ENCODE measurements around the gene MAP3K2.
A peak's percentile ranks its signal among the peaks of the same experiment; 100 is the strongest.

Gene MAP3K2

DNA sequence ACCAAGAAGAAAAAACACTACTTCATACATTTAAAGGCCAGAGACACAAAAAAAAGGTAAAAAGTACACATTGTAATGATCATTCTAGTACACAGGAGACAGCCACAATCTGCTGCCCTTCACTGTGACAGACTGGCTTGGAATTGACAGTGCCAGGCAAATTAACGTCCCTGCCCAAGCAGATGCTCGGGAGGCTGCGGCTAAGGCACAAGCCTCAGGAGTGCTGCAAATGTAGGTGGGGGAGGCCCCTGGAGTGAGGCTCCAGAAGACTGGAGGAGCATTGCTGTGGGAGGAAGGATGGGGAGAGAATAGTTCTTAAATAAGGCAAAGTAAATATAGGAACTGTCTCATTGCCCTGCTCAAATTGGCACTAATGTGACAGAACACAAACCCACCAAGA, 112.4 kb downstream of the MAP3K2 start:
- Histone ChIP-seq H3K4me2 (ENCODE audit: low read length) (no peak overlapping the region), H4K5ac (ENCODE audit: low read length) (no peak overlapping the region), H3K79me1 (ENCODE audit: low read length) (peaks cover 6% of the 10 kb centered on the region), H4K8ac (ENCODE audit: low read depth, low read length) (no peak overlapping the region), H3K23ac (ENCODE audit: low read length) (no peak overlapping the region), H3K18ac (ENCODE audit: low read length) (no peak overlapping the region), H3K9ac (ENCODE audit: low read length) (no peak overlapping the region), H3K4me1 (ENCODE audit: control insufficient read depth, low read depth, low read length) (no peaks in the 10 kb centered on the region), H3K36me3 (ENCODE audit: control insufficient read depth, insufficient read depth, low read length) (peaks cover 29% of the 10 kb centered on the region), H2BK15ac (replicated peaks; ENCODE audit: low read depth) (no peak overlapping the region), H3K79me2 (ENCODE audit: control insufficient read depth, insufficient read depth, low read length) (no peaks in the 10 kb centered on the region), H2AK5ac (ENCODE audit: low read length) (no peak overlapping the region), H3K4ac (ENCODE audit: low read depth, low read length) (no peak overlapping the region), H2BK5ac (ENCODE audit: low read length) (no peak overlapping the region), H3K27ac (ENCODE audit: low read depth, low read length) (no peak overlapping the region), H3K4me3 (ENCODE audit: low read length) (no peak overlapping the region), H3K27me3 (ENCODE audit: insufficient read depth, low read length, poor library complexity) (no peaks in the 10 kb centered on the region), H2BK120ac (ENCODE audit: low read depth, low read length) (no peak overlapping the region), H3K56ac (ENCODE audit: low read length) (no peak overlapping the region)
- no peak for DNase-seq
- WGBS (ENCODE audit: extremely low coverage, insufficient coverage, low lambda C conversion rate), result no CpG with 5 or more reads among the region's 3 CpGs

DNA sequence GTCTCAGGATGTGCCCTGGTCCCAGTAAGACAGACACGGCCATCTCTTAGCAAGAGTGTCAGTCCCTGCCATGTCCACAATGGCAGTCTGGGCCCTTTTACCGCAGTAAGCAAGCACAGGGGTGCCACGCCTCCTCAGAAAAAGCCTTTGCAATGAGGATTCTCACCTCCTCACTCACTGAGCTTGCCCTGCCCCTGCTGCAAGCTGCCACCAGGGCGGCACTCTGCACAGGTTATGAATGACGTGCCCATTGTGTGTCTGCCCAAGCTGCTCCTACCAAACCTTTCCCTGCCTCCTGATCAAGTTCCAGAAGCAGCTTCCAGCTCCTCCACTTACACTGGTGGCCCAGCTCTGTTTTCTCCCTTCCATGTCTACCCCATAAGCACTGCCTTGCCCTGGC, 117.1 kb downstream of the MAP3K2 start:
- H3K4ac ChIP-seq (ENCODE audit: low read depth, low read length), result no peak overlapping the region
- H3K4me3 ChIP-seq (ENCODE audit: low read length), result no peak overlapping the region
- H3K79me1 ChIP-seq (ENCODE audit: low read length), result peaks cover 2% of the 10 kb centered on the region
- H4K8ac ChIP-seq (ENCODE audit: low read depth, low read length), result no peak overlapping the region
- H2BK120ac ChIP-seq (ENCODE audit: low read depth, low read length), result no peak overlapping the region
- H3K4me1 ChIP-seq (ENCODE audit: control insufficient read depth, low read depth, low read length), result no peaks in the 10 kb centered on the region
- WGBS (ENCODE audit: extremely low coverage, insufficient coverage, low lambda C conversion rate), result no CpG with 5 or more reads among the region's 5 CpGs
- H2AK5ac ChIP-seq (ENCODE audit: low read length), result no peak overlapping the region
- H3K27me3 ChIP-seq (ENCODE audit: insufficient read depth, low read length, poor library complexity), result no peaks in the 10 kb centered on the region
- no peak overlapping the region for H2BK15ac ChIP-seq (replicated peaks; ENCODE audit: low read depth)
- no peak overlapping the region for H3K56ac ChIP-seq (ENCODE audit: low read length)
- H3K36me3 ChIP-seq (ENCODE audit: control insufficient read depth, insufficient read depth, low read length), result peaks cover 18% of the 10 kb centered on the region
- no peak for DNase-seq
- H3K9ac ChIP-seq (ENCODE audit: low read length), result no peak overlapping the region
- no peak overlapping the region for H3K4me2 ChIP-seq (ENCODE audit: low read length)
- no peak overlapping the region for H4K5ac ChIP-seq (ENCODE audit: low read length)
- H3K18ac ChIP-seq (ENCODE audit: low read length), result no peak overlapping the region
- no peak overlapping the region for H3K27ac ChIP-seq (ENCODE audit: low read depth, low read length)
- no peak overlapping the region for H3K23ac ChIP-seq (ENCODE audit: low read length)
- H3K79me2 ChIP-seq (ENCODE audit: control insufficient read depth, insufficient read depth, low read length), result no peaks in the 10 kb centered on the region
- H2BK5ac ChIP-seq (ENCODE audit: low read length), result no peak overlapping the region

DNA sequence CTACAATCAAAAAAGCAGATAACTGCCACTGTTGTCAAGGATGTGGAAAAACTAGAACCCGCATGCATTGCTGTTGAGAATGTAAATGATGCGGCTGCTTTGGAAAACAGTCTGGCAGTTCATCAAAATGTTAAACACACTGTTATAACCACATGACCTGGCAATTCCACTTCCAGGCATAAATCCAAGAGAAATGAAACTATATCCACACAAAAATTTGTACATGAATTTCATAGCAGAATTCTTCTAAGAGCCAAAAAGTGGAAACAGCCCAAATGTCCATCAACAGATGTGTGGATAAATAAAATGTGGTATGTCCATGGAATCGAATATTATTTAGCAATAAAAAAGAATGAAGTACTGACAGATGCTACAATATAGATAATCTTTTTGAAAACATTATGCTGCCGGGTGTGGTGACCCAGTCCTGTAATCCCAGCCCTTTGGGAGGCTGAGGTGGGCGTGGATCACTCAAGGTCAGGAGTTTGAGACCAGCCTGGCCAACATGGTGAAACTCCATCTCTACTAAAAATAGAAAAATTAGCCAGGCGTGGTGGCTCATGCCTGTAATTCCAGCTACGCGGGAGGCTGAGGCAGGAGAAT, 125.9 kb downstream of the MAP3K2 start:
- H3K4me1 ChIP-seq (ENCODE audit: control insufficient read depth, low read depth, low read length), result no peaks in the 10 kb centered on the region
- no peak overlapping the region for H4K5ac ChIP-seq (ENCODE audit: low read length)
- no peak overlapping the region for H3K9ac ChIP-seq (ENCODE audit: low read length)
- H2BK5ac ChIP-seq (ENCODE audit: low read length), result no peak overlapping the region
- no peak overlapping the region for H3K4me2 ChIP-seq (ENCODE audit: low read length)
- H3K23ac ChIP-seq (ENCODE audit: low read length), result no peak overlapping the region
- H3K18ac ChIP-seq (ENCODE audit: low read length), result no peak overlapping the region
- H4K8ac ChIP-seq (ENCODE audit: low read depth, low read length), result no peak overlapping the region
- H2BK120ac ChIP-seq (ENCODE audit: low read depth, low read length), result no peak overlapping the region
- H3K27me3 ChIP-seq (ENCODE audit: insufficient read depth, low read length, poor library complexity), result no peaks in the 10 kb centered on the region
- H3K4me3 ChIP-seq (ENCODE audit: low read length), result no peak overlapping the region
- no CpG with 5 or more reads among the region's 8 CpGs for WGBS (ENCODE audit: extremely low coverage, insufficient coverage, low lambda C conversion rate)
- H3K79me2 ChIP-seq (ENCODE audit: control insufficient read depth, insufficient read depth, low read length), result no peaks in the 10 kb centered on the region
- H3K27ac ChIP-seq (ENCODE audit: low read depth, low read length), result no peak overlapping the region
- H2AK5ac ChIP-seq (ENCODE audit: low read length), result no peak overlapping the region
- no peak overlapping the region for H2BK15ac ChIP-seq (replicated peaks; ENCODE audit: low read depth)
- H3K4ac ChIP-seq (ENCODE audit: low read depth, low read length), result no peak overlapping the region
- no peaks in the 10 kb centered on the region for H3K79me1 ChIP-seq (ENCODE audit: low read length)
- peaks cover 11% of the 10 kb centered on the region for H3K36me3 ChIP-seq (ENCODE audit: control insufficient read depth, insufficient read depth, low read length)
- DNase-seq, result no peak
- no peak overlapping the region for H3K56ac ChIP-seq (ENCODE audit: low read length)

DNA sequence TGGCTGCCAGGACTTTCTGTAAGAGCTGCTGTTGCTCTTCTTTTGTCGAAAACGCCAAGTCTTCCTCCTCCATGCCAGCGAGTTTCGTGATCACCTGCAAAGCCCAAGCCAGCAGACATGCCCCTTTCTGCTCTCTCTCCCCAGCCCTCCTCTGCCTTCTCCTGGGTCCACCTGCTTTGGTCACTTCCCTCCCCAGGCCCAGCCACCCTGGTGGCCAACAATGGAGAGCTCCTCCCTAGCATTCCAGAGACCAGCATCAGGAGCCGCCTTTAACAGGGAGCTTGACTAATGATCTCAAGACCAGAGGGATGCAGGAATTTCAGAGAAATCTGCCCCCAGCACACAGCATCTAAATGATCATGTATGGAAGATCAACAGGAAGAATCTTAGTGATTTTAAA, 128.4 kb downstream of the MAP3K2 start:
- no peaks in the 10 kb centered on the region for H3K27me3 ChIP-seq (ENCODE audit: insufficient read depth, low read length, poor library complexity)
- H2AK5ac ChIP-seq (ENCODE audit: low read length), result no peak overlapping the region
- H3K27ac ChIP-seq (ENCODE audit: low read depth, low read length), result no peak overlapping the region
- no peak overlapping the region for H3K56ac ChIP-seq (ENCODE audit: low read length)
- H3K4me2 ChIP-seq (ENCODE audit: low read length), result no peak overlapping the region
- DNase-seq, result peak; percentile 9
- no peak overlapping the region for H4K8ac ChIP-seq (ENCODE audit: low read depth, low read length)
- no peaks in the 10 kb centered on the region for H3K79me1 ChIP-seq (ENCODE audit: low read length)
- no peak overlapping the region for H3K4ac ChIP-seq (ENCODE audit: low read depth, low read length)
- H2BK120ac ChIP-seq (ENCODE audit: low read depth, low read length), result no peak overlapping the region
- H3K18ac ChIP-seq (ENCODE audit: low read length), result no peak overlapping the region
- no peak overlapping the region for H3K23ac ChIP-seq (ENCODE audit: low read length)
- no peak overlapping the region for H3K4me3 ChIP-seq (ENCODE audit: low read length)
- peaks cover 13% of the 10 kb centered on the region for H3K36me3 ChIP-seq (ENCODE audit: control insufficient read depth, insufficient read depth, low read length)
- WGBS (ENCODE audit: extremely low coverage, insufficient coverage, low lambda C conversion rate), result no CpG with 5 or more reads among the region's 5 CpGs
- no peaks in the 10 kb centered on the region for H3K79me2 ChIP-seq (ENCODE audit: control insufficient read depth, insufficient read depth, low read length)
- H3K4me1 ChIP-seq (ENCODE audit: control insufficient read depth, low read depth, low read length), result no peaks in the 10 kb centered on the region
- H4K5ac ChIP-seq (ENCODE audit: low read length), result no peak overlapping the region
- H2BK5ac ChIP-seq (ENCODE audit: low read length), result no peak overlapping the region
- no peak overlapping the region for H3K9ac ChIP-seq (ENCODE audit: low read length)
- no peak overlapping the region for H2BK15ac ChIP-seq (replicated peaks; ENCODE audit: low read depth)

DNA sequence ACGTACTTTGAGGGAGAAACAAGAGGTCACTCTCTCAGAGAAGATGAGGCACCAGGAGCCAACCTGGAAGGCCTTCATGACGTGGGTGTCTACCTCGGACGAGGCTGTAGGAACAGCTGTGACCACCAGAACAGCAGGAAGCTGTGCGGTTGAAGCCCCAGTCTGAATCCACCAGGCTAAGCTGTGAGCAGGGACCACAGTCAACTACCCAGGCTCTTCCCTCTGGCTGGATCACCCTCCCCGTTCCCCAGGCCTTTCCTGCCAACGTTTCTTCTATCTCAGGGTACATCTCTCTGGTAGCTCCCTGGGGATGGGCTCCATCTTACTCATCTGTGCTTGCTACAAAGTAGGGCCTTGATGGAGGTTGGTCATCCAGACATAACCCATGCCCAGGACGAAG, 130.9 kb downstream of the MAP3K2 start:
- Histone ChIP-seq H3K4me2 (ENCODE audit: low read length) (no peak overlapping the region), H4K5ac (ENCODE audit: low read length) (no peak overlapping the region), H2AK5ac (ENCODE audit: low read length) (no peak overlapping the region), H3K79me2 (ENCODE audit: control insufficient read depth, insufficient read depth, low read length) (no peaks in the 10 kb centered on the region), H2BK5ac (ENCODE audit: low read length) (no peak overlapping the region), H2BK15ac (replicated peaks; ENCODE audit: low read depth) (no peak overlapping the region), H4K8ac (ENCODE audit: low read depth, low read length) (no peak overlapping the region), H2BK120ac (ENCODE audit: low read depth, low read length) (no peak overlapping the region), H3K18ac (ENCODE audit: low read length) (no peak overlapping the region), H3K79me1 (ENCODE audit: low read length) (no peaks in the 10 kb centered on the region), H3K27ac (ENCODE audit: low read depth, low read length) (no peak overlapping the region), H3K36me3 (ENCODE audit: control insufficient read depth, insufficient read depth, low read length) (peaks cover 11% of the 10 kb centered on the region), H3K9ac (ENCODE audit: low read length) (no peak overlapping the region), H3K56ac (ENCODE audit: low read length) (no peak overlapping the region), H3K27me3 (ENCODE audit: insufficient read depth, low read length, poor library complexity) (no peaks in the 10 kb centered on the region), H3K4me3 (ENCODE audit: low read length) (no peak overlapping the region), H3K4ac (ENCODE audit: low read depth, low read length) (no peak overlapping the region), H3K4me1 (ENCODE audit: control insufficient read depth, low read depth, low read length) (no peaks in the 10 kb centered on the region), H3K23ac (ENCODE audit: low read length) (no peak overlapping the region)
- DNase-seq, result no peak
- no CpG with 5 or more reads among the region's 8 CpGs for WGBS (ENCODE audit: extremely low coverage, insufficient coverage, low lambda C conversion rate)

DNA sequence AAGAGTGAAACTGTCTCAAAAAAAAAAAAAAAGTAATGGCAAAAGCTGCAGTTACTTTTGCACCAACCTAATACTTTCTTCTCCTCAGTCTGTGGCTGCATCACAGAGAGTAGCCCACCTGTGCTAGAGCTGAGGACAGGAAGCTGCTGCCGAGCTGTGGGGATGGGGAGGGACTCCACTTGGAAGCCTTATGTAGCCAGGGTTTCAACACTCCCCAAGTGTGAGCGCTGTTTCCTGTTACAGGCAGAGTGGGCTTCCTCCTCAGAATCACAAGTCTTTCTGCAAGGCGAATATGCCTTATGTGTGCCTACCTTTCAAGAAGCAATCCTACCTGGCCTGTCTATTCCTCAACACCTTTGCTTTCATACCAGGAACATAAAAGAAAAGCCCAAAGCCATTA, 131.4 kb downstream of the MAP3K2 start:
- no peak overlapping the region for H3K18ac ChIP-seq (ENCODE audit: low read length)
- no CpG with 5 or more reads among the region's 3 CpGs for WGBS (ENCODE audit: extremely low coverage, insufficient coverage, low lambda C conversion rate)

More for the DNA sequence above, 131.4 kb downstream of the MAP3K2 start:
- no peak overlapping the region for H4K8ac ChIP-seq (ENCODE audit: low read depth, low read length)
- H2BK120ac ChIP-seq (ENCODE audit: low read depth, low read length), result no peak overlapping the region
- H3K36me3 ChIP-seq (ENCODE audit: control insufficient read depth, insufficient read depth, low read length), result peaks cover 11% of the 10 kb centered on the region
- H3K4ac ChIP-seq (ENCODE audit: low read depth, low read length), result no peak overlapping the region
- no peak overlapping the region for H3K4me2 ChIP-seq (ENCODE audit: low read length)
- no peak overlapping the region for H3K27ac ChIP-seq (ENCODE audit: low read depth, low read length)
- no peak overlapping the region for H2AK5ac ChIP-seq (ENCODE audit: low read length)
- H2BK15ac ChIP-seq (replicated peaks; ENCODE audit: low read depth), result no peak overlapping the region
- no peak for DNase-seq
- no peak overlapping the region for H4K5ac ChIP-seq (ENCODE audit: low read length)
- H3K23ac ChIP-seq (ENCODE audit: low read length), result no peak overlapping the region
- H3K4me3 ChIP-seq (ENCODE audit: low read length), result no peak overlapping the region
- H3K27me3 ChIP-seq (ENCODE audit: insufficient read depth, low read length, poor library complexity), result no peaks in the 10 kb centered on the region
- H3K56ac ChIP-seq (ENCODE audit: low read length), result no peak overlapping the region
- H3K9ac ChIP-seq (ENCODE audit: low read length), result no peak overlapping the region
- H3K79me2 ChIP-seq (ENCODE audit: control insufficient read depth, insufficient read depth, low read length), result no peaks in the 10 kb centered on the region
- H2BK5ac ChIP-seq (ENCODE audit: low read length), result no peak overlapping the region
- no peaks in the 10 kb centered on the region for H3K4me1 ChIP-seq (ENCODE audit: control insufficient read depth, low read depth, low read length)
- H3K79me1 ChIP-seq (ENCODE audit: low read length), result no peaks in the 10 kb centered on the region

All from mesendoderm (in vitro differentiated cells).